IMR-90 (cell line): ENCODE data around the gene SECISBP2. TPM values are rescaled to one million over a fixed set of nuclear protein-coding genes. Genes with fewer than 3 reads are reported as not detected.

Source experiments
- ATAC-seq: fragments of 200-7000 bp; cut with Tn5 transposase; 2 replicates; pipeline ENCODE4 v1.9.1; 2020; ENCODE audit warnings: low read depth, mild to moderate bottlenecking, moderate library complexity
- BruUV-seq: library from RNA; stranded (reverse); fragments of 400-500 nt; replicated peaks from 2 replicates; lab custom pipeline; 2021; lab: Mats Ljungman, UMichigan
- CTCF ChIA-PET: fragments of 300-600 bp; formaldehyde crosslinking; extraction: SDS; loops from one replicate; lab custom pipeline; 2021; ENCODE audit warnings: antibody characterized with exemption; lab: Yijun Ruan, JAX
- POLR2A ChIA-PET: fragments of 300-600 bp; sonication (Branson Sonifier 250); formaldehyde crosslinking; loops from one replicate; lab custom pipeline; 2022; ENCODE audit warnings: antibody characterized with exemption; ENCODE audit not compliant: unreplicated experiment; lab: Charles Lee
- DNase-seq: peaks from one replicate; pipeline ENCODE4 v3.0.0; 2013
- H2AFZ ChIP-seq: replicated peaks from 2 replicates; pipeline ENCODE3; 2013; ENCODE audit warnings: low read length, mild to moderate bottlenecking; ENCODE audit not compliant: poor library complexity
- H2AK5ac ChIP-seq: 2 replicates; pipeline ENCODE4 v1.6.1; 2013; ENCODE audit warnings: low read depth, low read length, inconsistent platforms
- H2AK9ac ChIP-seq: replicated peaks from 2 replicates; pipeline ENCODE3; 2013; ENCODE audit warnings: mild to moderate bottlenecking, low read depth, low read length, moderate library complexity; ENCODE audit not compliant: poor library complexity
- H2BK120ac ChIP-seq: 2 replicates; pipeline ENCODE4 v1.6.1; 2013; ENCODE audit warnings: low read depth, low read length, inconsistent platforms
- H2BK15ac ChIP-seq: 3 replicates; pipeline ENCODE4 v1.6.1; 2013; ENCODE audit warnings: low read depth, low read length, inconsistent platforms
- H2BK20ac ChIP-seq: 2 replicates; pipeline ENCODE4 v1.6.1; 2013; ENCODE audit warnings: low read depth, mild to moderate bottlenecking, inconsistent platforms, low read length, moderate library complexity
- H2BK5ac ChIP-seq: 2 replicates; pipeline ENCODE4 v1.6.1; 2013; ENCODE audit warnings: mild to moderate bottlenecking, low read depth, low read length, inconsistent platforms; ENCODE audit not compliant: poor library complexity, severe bottlenecking
- H3K14ac ChIP-seq: replicated peaks from 2 replicates; pipeline ENCODE4 v1.6.1; 2013; ENCODE audit warnings: low read depth, low read length, inconsistent platforms
- H3K18ac ChIP-seq: 2 replicates; pipeline ENCODE4 v1.6.1; 2013; ENCODE audit warnings: low read depth, low read length, control low read depth
- H3K23ac ChIP-seq: 2 replicates; pipeline ENCODE4 v1.6.1; 2013; ENCODE audit warnings: low read depth, low read length, inconsistent platforms
- H3K27ac ChIP-seq: 2 replicates; pipeline ENCODE4 v1.5.1; 2013; ENCODE audit warnings: mild to moderate bottlenecking, control low read depth, low read length; ENCODE audit not compliant: insufficient read depth
- H3K27me3 ChIP-seq: 2 replicates; pipeline ENCODE4 v1.6.1; 2013; ENCODE audit warnings: low read length; ENCODE audit not compliant: control insufficient read depth, insufficient read depth
- H3K36me3 ChIP-seq: 2 replicates; pipeline ENCODE4 v1.6.1; 2013; ENCODE audit warnings: low read length, mixed read lengths; ENCODE audit not compliant: control insufficient read depth, insufficient read depth
- H3K4ac ChIP-seq: 2 replicates; pipeline ENCODE4 v1.6.1; 2013; ENCODE audit warnings: low read depth, low read length, inconsistent platforms
- H3K4me1 ChIP-seq: 2 replicates; pipeline ENCODE4 v1.6.1; 2013; ENCODE audit warnings: low read length, mixed read lengths; ENCODE audit not compliant: control insufficient read depth, insufficient read depth
- H3K4me2 ChIP-seq: 2 replicates; pipeline ENCODE4 v1.6.1; 2013; ENCODE audit warnings: low read depth, mild to moderate bottlenecking, control low read depth, low read length, moderate library complexity
- H3K4me3 ChIP-seq: 2 replicates; pipeline ENCODE4 v1.5.1; 2013; ENCODE audit warnings: low read depth, mild to moderate bottlenecking, control low read depth, low read length, moderate library complexity; ENCODE audit not compliant: insufficient read depth
- H3K56ac ChIP-seq: 2 replicates; pipeline ENCODE4 v1.6.1; 2013; ENCODE audit warnings: low read length, inconsistent platforms; ENCODE audit not compliant: insufficient read depth; ENCODE audit errors: extremely low read depth
- H3K79me1 ChIP-seq, 2 experiments: 2 replicates each; pipeline ENCODE4 v1.6.1; 2013; ENCODE audit warnings: low read length in 2 of 2, inconsistent platforms in 1 of 2, low read depth in 1 of 2
- H3K9ac ChIP-seq: 2 replicates; pipeline ENCODE4 v1.6.1; 2013; ENCODE audit warnings: low read depth, low read length, control low read depth
- H3K9me1 ChIP-seq: 2 replicates; pipeline ENCODE4 v1.6.1; 2013; ENCODE audit warnings: low read length, inconsistent platforms; ENCODE audit not compliant: insufficient read depth
- H3K9me3 ChIP-seq: 2 replicates; pipeline ENCODE4 v1.6.1; 2013; ENCODE audit warnings: low read length; ENCODE audit not compliant: control insufficient read depth, insufficient read depth
- H4K20me1 ChIP-seq: 2 replicates; pipeline ENCODE4 v1.6.1; 2013; ENCODE audit warnings: low read length, inconsistent platforms; ENCODE audit not compliant: insufficient read depth
- H4K5ac ChIP-seq: 2 replicates; pipeline ENCODE4 v1.6.1; 2013; ENCODE audit warnings: mild to moderate bottlenecking, low read depth, low read length, control low read depth
- H4K8ac ChIP-seq, 2 experiments: 2 replicates each; pipeline ENCODE4 v1.6.1; 2013; ENCODE audit warnings: low read depth in 2 of 2, low read length in 2 of 2, control low read depth in 1 of 2, inconsistent platforms in 1 of 2
- H4K91ac ChIP-seq: 2 replicates; pipeline ENCODE4 v1.6.1; 2013; ENCODE audit warnings: low read depth, low read length, inconsistent platforms; ENCODE audit not compliant: insufficient read depth
- CEBPB ChIP-seq: IDR thresholded peaks from 2 replicates; pipeline ENCODE4 v1.6.1; 2012; ENCODE audit warnings: low read depth, low read length, improper control_type of control experiment
- POLR2A ChIP-seq: IDR thresholded peaks from 2 replicates; pipeline ENCODE4 v1.6.1; 2012; ENCODE audit warnings: mild to moderate bottlenecking, low read depth, low read length
- WGBS, 2 experiments: methylation state at CpG; one replicate each; pipeline versions ENCODE4 v1.1.5 to v1.1.7; 2013; ENCODE audit warnings: missing lambda C conversion rate in 2 of 2; ENCODE audit not compliant: insufficient read length in 1 of 2; ENCODE audit errors: extremely low coverage in 2 of 2; 5-methylcytosine and 5-hydroxymethylcytosine counted together
- dilution Hi-C: fragments of 300-500 bp; cut with HindIII; formaldehyde crosslinking; loops from one replicate; pipeline ENCODE4 v1.14.3; 2018; ENCODE audit warnings: low sequenced_read_pairs; ENCODE audit not compliant: unreplicated experiment
- in situ Hi-C: fragments of 300-500 bp; cut with MboI; formaldehyde crosslinking; loops from 3 replicates; pipeline ENCODE4 v1.14.3; 2019; ENCODE audit warnings: low sequenced_read_pairs, inconsistent platforms, mixed read lengths
- intact Hi-C: fragments of 100-400 bp; cut with micrococcal nuclease; formaldehyde crosslinking; loops from 2 replicates; pipeline ENCODE4 v1.10.0; 2022
- polyA plus RNA-seq, 3 experiments: library from polyadenylated mRNA; depleted of rRNA; stranded (reverse); fragments of >200 nt; gene quantifications; 2 replicates each; pipeline ENCODE4 v1.2.3, GENCODE V29; 2012; ENCODE audit warnings: low replicate concordance in 1 of 3
- total RNA-seq: library from RNA; depleted of rRNA; stranded (reverse); fragments of >200 nt; gene quantifications from 2 replicates; pipeline ENCODE4 v1.2.3, GENCODE V29; 2012

The SECISBP2 gene
- total and polyA plus RNA-seq, 2 of the 4 experiments (the other 2 are of a cell fraction): 16.4 to 18.8 TPM

DNA sequence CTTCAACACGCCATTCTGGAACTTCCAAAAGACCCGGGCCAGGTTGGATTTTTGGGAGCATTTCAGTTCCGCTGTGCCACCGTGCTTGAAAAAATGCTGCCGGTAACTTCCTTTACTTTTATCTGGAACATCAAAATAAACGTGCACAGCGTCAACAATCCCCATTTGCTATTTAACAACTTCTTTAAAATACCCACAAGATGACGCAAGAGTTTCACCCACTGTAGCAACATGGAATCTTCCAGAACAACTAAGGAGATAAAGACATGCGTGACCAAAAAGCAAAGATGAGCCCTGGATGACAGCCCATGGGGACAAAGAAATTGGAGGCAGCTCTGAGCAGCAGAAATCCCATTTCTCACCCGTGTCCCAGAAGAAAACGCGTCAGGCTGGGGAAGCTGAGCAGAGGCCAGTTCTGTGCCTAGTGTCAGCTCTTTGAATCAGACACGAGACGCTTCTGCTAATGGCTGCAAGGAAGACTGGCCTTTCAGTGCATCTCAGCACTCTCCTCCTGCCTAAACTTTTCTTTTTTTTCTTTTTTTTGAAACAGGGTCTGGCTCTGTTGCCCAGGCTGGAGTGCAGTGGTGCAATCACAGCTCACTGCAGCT is 61.3 kb downstream of the SECISBP2 start:
- Histone ChIP-seq H3K23ac (no peak overlapping the region), H3K27ac (no peak overlapping the region), H3K79me1 (no peaks in the 10 kb centered on the region), H4K8ac (no peak overlapping the region), H3K9ac (no peak overlapping the region), H3K18ac (no peak overlapping the region), H3K56ac (no peak overlapping the region), H3K4me1 (peaks cover 18% of the 10 kb centered on the region), H2BK20ac (no peak overlapping the region), H3K27me3 (no peaks in the 10 kb centered on the region), H2AK9ac (no peak overlapping the region), H3K14ac (no peak overlapping the region; the same call in 1 of the 2 replicates), H2BK120ac (no peak overlapping the region; the same call in 1 of the 2 replicates), H3K4me2 (no peak overlapping the region), H3K4me3 (no peak overlapping the region), H3K9me3 (no peaks in the 10 kb centered on the region), H4K5ac (no peak overlapping the region), H3K36me3 (peaks cover 19% of the 10 kb centered on the region), H2BK5ac (no peak overlapping the region), H2AFZ (no peak overlapping the region), H4K91ac (0 out of 2 replicates have a peak overlapping the region, but pooled peaks have one; percentile 41), H4K20me1 (no peaks in the 10 kb centered on the region), H3K9me1 (no peaks in the 10 kb centered on the region), H2BK15ac (no peak overlapping the region; the same call in 2 of the 3 replicates), H2AK5ac (peak overlapping the region; percentile 43; the same call in 1 of the 2 replicates), H3K4ac (peak overlapping the region; percentile 35)
- WGBS, 2 experiments: 92% methylated on average over 9 of the region's 14 CpGs; no CpG with 5 or more reads in 1 of the 2 experiments
- DNase-seq (no peak), ATAC-seq (no peak)
- TF ChIP-seq POLR2A: no peak
- TF ChIP-seq CEBPB: peak; percentile 76
- ChIA-PET POLR2A (no interaction called here), CTCF (no interaction called here)
- dilution Hi-C loops: no loop called here
- no TSS peak for BruUV-seq
- in situ Hi-C loops: no loop called here
- intact Hi-C loops: no loop called here
